D721Med (cell line): Measurements from ENCODE around the gene CELA2A.
"Not testable (repeated sequence)": the region's sequence is repeated elsewhere in the genome, so short reads cannot be mapped to it uniquely, and the experiment has no call there.

ENCODE experiments used
- DNase-seq: peaks from one replicate; pipeline ENCODE4 v3.0.0; 2011; ENCODE audit warnings: low spot score; ENCODE audit not compliant: insufficient read length
- FAIRE-seq: peaks from 2 replicates; lab custom pipeline; 2011; peaks lifted over from hg19 to GRCh38; lab: Jason Lieb, UNC
- TF ChIP-seq, protein P1 (sequence below): IDR thresholded peaks from 2 replicates; pipeline ENCODE4 v1.5.1; 2012; ENCODE audit warnings: mild to moderate bottlenecking, control low read depth; ENCODE audit not compliant: insufficient read depth; ENCODE audit errors: missing control alignments

Gene CELA2A

GRCh38 chr1:15509586-15509985 is 53.1 kb downstream of the CELA2A start:
- TF ChIP-seq, protein P1, sequence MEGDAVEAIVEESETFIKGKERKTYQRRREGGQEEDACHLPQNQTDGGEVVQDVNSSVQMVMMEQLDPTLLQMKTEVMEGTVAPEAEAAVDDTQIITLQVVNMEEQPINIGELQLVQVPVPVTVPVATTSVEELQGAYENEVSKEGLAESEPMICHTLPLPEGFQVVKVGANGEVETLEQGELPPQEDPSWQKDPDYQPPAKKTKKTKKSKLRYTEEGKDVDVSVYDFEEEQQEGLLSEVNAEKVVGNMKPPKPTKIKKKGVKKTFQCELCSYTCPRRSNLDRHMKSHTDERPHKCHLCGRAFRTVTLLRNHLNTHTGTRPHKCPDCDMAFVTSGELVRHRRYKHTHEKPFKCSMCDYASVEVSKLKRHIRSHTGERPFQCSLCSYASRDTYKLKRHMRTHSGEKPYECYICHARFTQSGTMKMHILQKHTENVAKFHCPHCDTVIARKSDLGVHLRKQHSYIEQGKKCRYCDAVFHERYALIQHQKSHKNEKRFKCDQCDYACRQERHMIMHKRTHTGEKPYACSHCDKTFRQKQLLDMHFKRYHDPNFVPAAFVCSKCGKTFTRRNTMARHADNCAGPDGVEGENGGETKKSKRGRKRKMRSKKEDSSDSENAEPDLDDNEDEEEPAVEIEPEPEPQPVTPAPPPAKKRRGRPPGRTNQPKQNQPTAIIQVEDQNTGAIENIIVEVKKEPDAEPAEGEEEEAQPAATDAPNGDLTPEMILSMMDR = no peak
- DNase-seq = no peak
- no peak for FAIRE-seq

DNA sequence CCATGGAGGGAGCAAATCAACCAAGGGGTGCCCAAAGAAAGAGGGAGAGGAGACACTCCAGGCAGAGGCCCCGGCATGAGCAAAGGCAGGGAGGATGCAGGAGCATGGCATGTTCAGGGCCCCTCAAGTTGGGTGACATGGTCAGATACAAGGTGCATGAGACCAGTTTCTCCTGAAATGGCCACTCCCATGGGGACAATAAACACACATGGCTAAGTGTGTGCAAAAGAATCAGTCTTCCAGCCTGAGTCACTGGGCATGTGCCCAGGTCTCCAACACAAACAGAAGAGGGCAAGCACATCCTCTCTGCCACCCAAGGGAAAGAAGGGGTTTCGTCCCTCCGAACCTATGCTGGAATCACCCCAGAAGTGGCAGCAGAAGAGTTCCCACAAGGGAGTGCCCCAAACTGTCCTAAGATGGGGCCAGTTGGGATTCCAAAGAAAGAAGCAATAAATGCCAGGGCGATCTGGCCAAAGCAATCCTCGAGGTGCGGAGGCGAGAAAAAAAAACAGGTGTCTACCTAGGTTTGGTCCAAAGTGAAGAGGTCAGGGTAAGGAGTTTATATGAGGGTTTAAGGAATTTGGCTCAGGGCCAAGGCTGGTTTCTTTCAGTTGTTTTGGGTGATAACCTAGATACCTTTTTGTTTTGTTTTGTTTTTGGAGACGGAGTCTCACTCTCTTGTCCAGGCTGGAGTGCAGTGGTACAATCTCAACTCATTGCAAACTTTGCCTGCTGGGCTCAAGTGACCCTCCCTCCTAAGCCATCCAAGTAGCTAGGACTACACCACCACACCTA is 54.3 kb downstream of the CELA2A start:
- no peak for FAIRE-seq
- no peak for DNase-seq

DNA sequence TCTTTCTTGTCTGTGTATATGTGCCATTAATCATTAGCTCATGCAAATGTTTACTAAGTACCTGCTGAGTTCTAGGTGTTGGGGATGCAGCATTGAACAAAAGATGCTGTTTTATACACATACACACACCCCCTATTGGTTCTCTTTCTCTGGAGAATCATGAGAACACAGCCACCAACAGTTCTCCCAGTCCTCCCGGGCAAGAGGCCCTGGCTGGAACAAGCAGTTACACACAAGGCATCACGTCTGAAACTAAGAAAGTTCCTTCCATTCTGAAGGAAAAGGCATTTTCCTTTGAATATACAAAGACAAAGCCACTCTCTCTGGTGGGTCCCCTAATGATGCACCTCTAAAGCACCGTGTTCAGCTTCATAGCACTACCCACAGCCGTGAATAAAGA is 56.7 kb downstream of the CELA2A start:
- DNase-seq (no peak), FAIRE-seq (no peak)
- TF ChIP-seq, protein P1 = no peak

More for the DNA sequence above, 54.3 kb downstream of the CELA2A start:
- TF ChIP-seq, protein P1 = no peak

DNA sequence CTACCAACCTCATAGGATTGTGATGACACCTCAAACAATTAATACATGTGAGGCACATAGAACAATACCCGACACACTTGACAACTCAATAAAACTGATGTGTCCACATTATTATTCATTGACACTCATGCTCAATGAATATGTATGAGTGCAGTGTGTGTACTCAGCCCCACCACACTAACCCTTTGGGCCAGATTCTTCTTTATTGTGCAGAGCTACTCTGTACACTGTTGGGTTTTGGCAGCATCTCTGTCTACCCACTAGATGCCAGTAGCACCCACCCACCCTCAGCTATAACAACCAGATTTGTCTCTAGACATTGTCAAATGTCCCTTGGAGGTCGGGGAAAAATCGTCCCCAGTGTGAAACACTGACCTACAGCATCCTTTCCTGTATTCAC is 57.4 kb downstream of the CELA2A start:
- DNase-seq (no peak), FAIRE-seq (no peak)
- TF ChIP-seq, protein P1 = no peak

DNA sequence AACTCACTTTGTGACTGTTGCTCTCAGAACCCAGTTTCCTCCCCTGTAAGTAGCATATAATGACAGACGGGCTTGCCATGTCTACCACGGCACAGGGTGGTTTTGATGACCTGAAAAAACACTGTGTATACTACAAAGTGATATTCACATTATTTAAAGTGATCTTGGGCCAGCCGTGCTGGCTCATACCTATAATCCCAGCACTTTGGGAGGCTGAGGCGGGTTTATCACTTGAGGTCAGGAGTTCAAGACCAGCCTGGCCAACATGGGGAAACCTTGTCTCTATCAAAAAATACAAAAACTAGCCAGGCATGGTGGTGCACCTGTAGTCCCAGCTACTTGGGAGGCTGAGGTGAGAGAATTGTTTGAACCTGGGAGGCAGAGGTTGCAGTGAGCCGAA is 58.0 kb downstream of the CELA2A start:
- DNase-seq, FAIRE-seq: not testable (repeated sequence)

DNA sequence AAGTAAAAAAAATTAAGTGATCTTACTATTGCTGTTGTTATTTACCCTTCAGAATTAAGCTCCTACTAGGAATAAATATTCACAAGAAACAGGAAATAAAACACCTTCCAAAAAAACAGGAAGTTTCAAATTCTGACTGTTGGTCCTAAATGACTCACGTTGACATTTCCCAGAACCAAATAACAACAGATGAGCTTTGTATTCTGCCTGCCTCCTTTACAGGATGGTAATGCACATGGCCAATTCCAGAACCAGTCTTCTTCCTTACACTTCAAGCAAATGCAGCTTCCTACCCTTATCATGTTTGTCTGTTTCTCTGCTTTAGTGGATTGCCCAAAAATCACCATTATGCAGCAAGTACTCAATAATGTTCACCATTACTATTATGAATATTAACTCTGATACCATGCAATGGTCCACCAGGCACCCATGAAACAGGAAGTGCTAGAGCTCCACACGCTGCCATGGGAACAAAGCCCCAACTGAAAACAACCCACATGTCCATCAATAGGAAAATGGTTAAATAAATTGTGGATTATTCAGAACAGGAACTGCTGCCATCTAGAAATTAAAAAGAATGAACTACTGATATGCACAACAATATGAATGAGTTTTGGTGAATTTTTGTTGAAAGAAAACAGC is 58.6 kb downstream of the CELA2A start:
- FAIRE-seq (no peak), DNase-seq (no peak)
- TF ChIP-seq, protein P1 = no peak

GRCh38 chr1:15519625-15520024 is 63.1 kb downstream of the CELA2A start:
- FAIRE-seq (no peak), DNase-seq (no peak)
- TF ChIP-seq, protein P1 = no peak

DNA sequence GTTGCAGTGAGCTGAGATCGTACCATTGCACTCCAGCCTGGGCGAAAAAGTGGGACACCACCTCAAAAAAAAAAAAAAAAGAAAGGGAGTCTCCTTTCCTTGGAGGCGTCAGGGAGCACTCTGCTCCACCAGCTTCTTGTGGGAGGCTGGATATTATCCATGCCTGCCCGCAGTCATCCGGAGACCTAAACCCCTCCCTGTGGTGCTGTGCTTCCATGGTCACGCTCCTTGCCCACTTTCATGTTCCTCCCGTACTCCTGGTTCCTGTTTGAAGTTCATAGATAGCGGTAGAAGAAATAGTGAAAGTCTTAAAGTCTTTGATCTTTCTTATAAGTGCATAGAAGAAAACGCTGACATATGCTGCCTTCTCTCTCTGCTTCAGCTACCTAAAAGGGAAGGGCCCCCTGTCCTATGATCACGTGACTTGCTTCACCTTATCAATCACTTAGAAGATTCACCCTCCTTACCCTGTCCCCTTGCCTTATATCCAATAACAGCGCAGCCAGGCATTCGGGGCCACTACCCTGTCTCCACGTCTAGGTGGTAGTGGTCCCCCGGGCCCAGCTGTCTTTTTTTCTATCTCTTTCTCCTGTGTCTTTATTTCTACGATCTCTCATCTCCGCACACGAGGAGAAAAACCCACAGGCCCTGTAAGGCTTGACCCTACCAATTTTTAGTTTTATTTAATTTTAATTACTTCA is 64.8 kb downstream of the CELA2A start:
- not testable (repeated sequence) for DNase-seq

More for the DNA sequence above, 64.8 kb downstream of the CELA2A start:
- FAIRE-seq = not testable (repeated sequence)
